Endothelial cell of umbilical vein (primary cell): ENCODE data around the gene CDKL4. TPM values are rescaled to one million over a fixed set of nuclear protein-coding genes. Genes with fewer than 3 reads are reported as not detected.

Experiments used
- BruUV-seq: library from RNA; stranded (reverse); fragments of 400-500 nt; replicated peaks from 2 replicates; lab custom pipeline; 2021; lab: Mats Ljungman, UMichigan
- CTCF ChIA-PET: fragments of 300-600, 350-600 bp; sonication (Branson Sonifier 250); formaldehyde crosslinking; loops from one replicate; lab custom pipeline; 2021; ENCODE audit warnings: antibody characterized with exemption, inconsistent platforms; lab: Charles Lee
- POLR2A ChIA-PET: fragments of 300-600, 350-600 bp; sonication (Branson Sonifier 250); formaldehyde crosslinking; loops from one replicate; lab custom pipeline; 2021; ENCODE audit warnings: antibody characterized with exemption, inconsistent platforms; lab: Charles Lee
- DNase-seq: peaks from one replicate; pipeline ENCODE4 v3.0.0-alpha.2; 2011; ENCODE audit warnings: low read depth, low spot score
- FAIRE-seq: peaks from 2 replicates; lab custom pipeline; 2011; peaks lifted over from hg19 to GRCh38; lab: Jason Lieb, UNC
- H2AFZ ChIP-seq: 2 replicates; pipeline ENCODE4 v1.6.0; 2012; ENCODE audit warnings: low read depth, low read length, control low read depth, inconsistent platforms
- H3K27ac ChIP-seq: 2 replicates; pipeline ENCODE4 v1.5.1; 2011; ENCODE audit warnings: low read depth, mild to moderate bottlenecking, control low read depth, low read length, moderate library complexity; ENCODE audit not compliant: insufficient read depth
- H3K27me3 ChIP-seq, 2 experiments: 2 replicates each; pipeline versions ENCODE4 v1.6.0 to v1.6.1; 2011; ENCODE audit warnings: low read length in 2 of 2, mixed read lengths in 1 of 2; ENCODE audit not compliant: control insufficient read depth in 2 of 2, insufficient read depth in 2 of 2
- H3K36me3 ChIP-seq, 2 experiments: 2 replicates in 1 of 2; 3 replicates in 1 of 2; pipeline ENCODE4 v1.5.1; 2011; ENCODE audit warnings: low read length in 2 of 2, mild to moderate bottlenecking in 1 of 2, moderate library complexity in 1 of 2; ENCODE audit not compliant: control insufficient read depth in 2 of 2, insufficient read depth in 2 of 2; ENCODE audit errors: extremely low read depth in 1 of 2
- H3K4me1 ChIP-seq: 3 replicates; pipeline ENCODE4 v1.5.1; 2011; ENCODE audit warnings: mild to moderate bottlenecking, low read length; ENCODE audit not compliant: control insufficient read depth, insufficient read depth; ENCODE audit errors: extremely low read depth
- H3K4me2 ChIP-seq: 2 replicates; pipeline ENCODE4 v1.6.1; 2011; ENCODE audit warnings: low read length, control low read depth, mixed read lengths; ENCODE audit not compliant: insufficient read depth
- H3K4me3 ChIP-seq, 3 experiments: fragments of 200-600 bp in 1 of 3; sonication (generic), shearing (Covaris generic) in 1 of 3; replicated peaks in 1 of 3; 2 replicates each; pipeline ENCODE4 v1.5.1; 2011 to 2016; ENCODE audit warnings: control low read depth in 3 of 3, low read length in 3 of 3, mild to moderate bottlenecking in 2 of 3, inconsistent platforms in 1 of 3, low read depth in 1 of 3, moderate library complexity in 1 of 3; ENCODE audit not compliant: insufficient read depth in 1 of 3
- H3K79me2 ChIP-seq: 2 replicates; pipeline ENCODE4 v1.6.0; 2012; ENCODE audit warnings: low read length, inconsistent platforms; ENCODE audit not compliant: control insufficient read depth, insufficient read depth
- H3K9ac ChIP-seq: replicated peaks from 2 replicates; pipeline ENCODE3; 2011; ENCODE audit warnings: low read length, control low read depth; ENCODE audit not compliant: insufficient read depth; ENCODE audit errors: extremely low read depth
- H3K9me1 ChIP-seq: replicated peaks from 3 replicates; pipeline ENCODE4 v1.6.0; 2011; ENCODE audit warnings: mild to moderate bottlenecking, low read length; ENCODE audit not compliant: control insufficient read depth, insufficient read depth; ENCODE audit errors: extremely low read depth
- H3K9me3 ChIP-seq: replicated peaks from 2 replicates; pipeline ENCODE4 v1.5.1; 2012; ENCODE audit warnings: low read length, inconsistent platforms; ENCODE audit not compliant: control insufficient read depth, insufficient read depth
- H4K20me1 ChIP-seq: replicated peaks from 2 replicates; pipeline ENCODE3; 2011; ENCODE audit warnings: mild to moderate bottlenecking, low read length; ENCODE audit not compliant: control insufficient read depth, insufficient read depth; ENCODE audit errors: extremely low read depth
- EZH2 ChIP-seq: IDR thresholded peaks from 2 replicates; pipeline ENCODE4 v1.6.1; 2012; ENCODE audit warnings: borderline replicate concordance, low read depth, mild to moderate bottlenecking, moderate library complexity, low read length, inconsistent platforms; ENCODE audit not compliant: severe bottlenecking
- FOS ChIP-seq: IDR thresholded peaks from 2 replicates; pipeline ENCODE4 v1.6.1; 2011; ENCODE audit warnings: mild to moderate bottlenecking, low read length, moderate library complexity, borderline replicate concordance; ENCODE audit not compliant: insufficient read depth
- GATA2 ChIP-seq: IDR thresholded peaks from 2 replicates; pipeline ENCODE4 v1.7.0; 2011; ENCODE audit warnings: low read depth, mild to moderate bottlenecking, moderate library complexity, mixed read lengths, low read length; ENCODE audit not compliant: insufficient read length, insufficient read depth
- JUN ChIP-seq: IDR thresholded peaks from 2 replicates; pipeline ENCODE4 v1.6.1; 2011; ENCODE audit warnings: borderline replicate concordance, low read depth; ENCODE audit not compliant: insufficient read length, insufficient read depth
- MYC ChIP-seq: IDR thresholded peaks from one replicate; pipeline ENCODE4 v1.6.1; 2011; ENCODE audit warnings: mild to moderate bottlenecking, low read depth, low read length
- POLR2A ChIP-seq: IDR thresholded peaks from 2 replicates; pipeline ENCODE4 v1.6.1; 2012; ENCODE audit warnings: low read depth, mild to moderate bottlenecking, control low read depth, low read length
- POLR2AphosphoS5 ChIP-seq: IDR thresholded peaks from 2 replicates; pipeline ENCODE4 v1.6.1; 2012; ENCODE audit warnings: low read depth, mild to moderate bottlenecking, control low read depth, low read length, moderate library complexity; ENCODE audit not compliant: insufficient read depth
- dilution Hi-C: fragments of 300-500 bp; cut with MboI; formaldehyde crosslinking; loops from one replicate; pipeline ENCODE4 v1.15.0; 2019; ENCODE audit warnings: low sequenced_read_pairs; ENCODE audit not compliant: extremely low pct_ligation_motif_present
- intact Hi-C: fragments of 100-400 bp; cut with micrococcal nuclease; formaldehyde crosslinking; loops from one replicate; pipeline ENCODE4 v1.10.0; 2022
- polyA plus RNA-seq, 4 experiments: library from polyadenylated mRNA; depleted of rRNA in 3 of 4; stranded (reverse) in 3 of 4; unstranded in 1 of 4; fragments of >200 nt; gene quantifications; 2 replicates each; pipeline versions ENCODE4 v1.2.1 to v1.2.3, GENCODE V29; 2011 to 2012; ENCODE audit warnings: missing spikeins in 1 of 4
- total RNA-seq: library from RNA; stranded (reverse); gene quantifications from 2 replicates; pipeline ENCODE4 v1.2.3, GENCODE V29; 2021
- TF ChIP-seq, protein P1 (sequence below), 2 donors: IDR thresholded peaks; 1 replicate in 1 of 2; 2 replicates in 1 of 2; pipeline ENCODE4 v1.5.1; 2011; ENCODE audit warnings: low read length in 2 of 2, mild to moderate bottlenecking in 2 of 2, moderate library complexity in 2 of 2, control low read depth in 1 of 2, inconsistent platforms in 1 of 2, low read depth in 1 of 2; ENCODE audit not compliant: insufficient read depth in 1 of 2; ENCODE audit errors: extremely low read depth in 1 of 2
- TF ChIP-seq, protein P2 (sequence below): IDR thresholded peaks from 2 replicates; pipeline ENCODE4 v1.6.1; 2011; ENCODE audit not compliant: insufficient read depth, insufficient read length

The CDKL4 gene
- total and polyA plus RNA-seq, 2 donors (not counting 3 experiments of a cell fraction or from before 2014, with no cell fraction given), result 0.17 to 0.75 TPM

DNA sequence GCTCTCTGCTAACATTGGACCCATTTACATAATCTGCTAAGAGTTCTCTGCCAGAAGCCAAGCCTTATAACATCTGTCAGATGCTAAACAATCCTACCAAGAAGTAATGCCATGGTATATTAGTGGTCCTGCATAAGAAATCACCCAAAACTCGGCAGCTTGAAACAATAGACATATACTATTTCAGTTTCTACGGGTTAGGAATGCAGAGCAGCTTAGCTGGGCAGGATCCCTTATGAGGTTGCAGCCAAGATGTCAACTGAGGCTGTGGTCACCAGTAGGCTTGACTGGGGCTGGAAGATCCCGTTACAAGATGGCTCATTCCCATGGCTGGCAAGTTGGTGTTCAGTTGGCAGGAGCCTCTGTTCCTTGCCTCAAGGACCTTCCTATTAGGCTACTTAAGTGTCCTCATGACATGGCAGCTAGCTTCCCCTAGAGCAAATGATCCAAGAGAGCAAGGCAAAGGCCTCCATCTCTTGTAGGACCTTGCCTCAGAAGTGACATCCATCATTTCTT, 97.8 kb downstream of the CDKL4 start:
- Histone ChIP-seq H3K9ac (no peak overlapping the region), H4K20me1 (no peaks in the 10 kb centered on the region), H3K9me1 (no peaks in the 10 kb centered on the region), H2AFZ (no peak overlapping the region), H3K4me2 (no peak overlapping the region), H3K4me3 (no peak overlapping the region), H3K27ac (no peak overlapping the region), H3K4me1 (no peaks in the 10 kb centered on the region), H3K36me3 (no peaks in the 10 kb centered on the region), H3K9me3 (no peaks in the 10 kb centered on the region), H3K79me2 (no peaks in the 10 kb centered on the region), H3K27me3 (no peaks in the 10 kb centered on the region)
- FAIRE-seq, result no peak
- dilution Hi-C loops (no loop called here), intact Hi-C loops (no loop called here)
- ChIA-PET CTCF (no interaction called here), POLR2A (no interaction called here)
- TF ChIP-seq GATA2, result no peak
- TF ChIP-seq, protein P1, sequence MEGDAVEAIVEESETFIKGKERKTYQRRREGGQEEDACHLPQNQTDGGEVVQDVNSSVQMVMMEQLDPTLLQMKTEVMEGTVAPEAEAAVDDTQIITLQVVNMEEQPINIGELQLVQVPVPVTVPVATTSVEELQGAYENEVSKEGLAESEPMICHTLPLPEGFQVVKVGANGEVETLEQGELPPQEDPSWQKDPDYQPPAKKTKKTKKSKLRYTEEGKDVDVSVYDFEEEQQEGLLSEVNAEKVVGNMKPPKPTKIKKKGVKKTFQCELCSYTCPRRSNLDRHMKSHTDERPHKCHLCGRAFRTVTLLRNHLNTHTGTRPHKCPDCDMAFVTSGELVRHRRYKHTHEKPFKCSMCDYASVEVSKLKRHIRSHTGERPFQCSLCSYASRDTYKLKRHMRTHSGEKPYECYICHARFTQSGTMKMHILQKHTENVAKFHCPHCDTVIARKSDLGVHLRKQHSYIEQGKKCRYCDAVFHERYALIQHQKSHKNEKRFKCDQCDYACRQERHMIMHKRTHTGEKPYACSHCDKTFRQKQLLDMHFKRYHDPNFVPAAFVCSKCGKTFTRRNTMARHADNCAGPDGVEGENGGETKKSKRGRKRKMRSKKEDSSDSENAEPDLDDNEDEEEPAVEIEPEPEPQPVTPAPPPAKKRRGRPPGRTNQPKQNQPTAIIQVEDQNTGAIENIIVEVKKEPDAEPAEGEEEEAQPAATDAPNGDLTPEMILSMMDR (IDR thresholded peaks at IDR 0.05; ENCODE audit: extremely low read depth in 1 of 2, insufficient read depth in 1 of 2, low read depth in 1 of 2, low read length in 2 of 2), result no peak
- TF ChIP-seq, protein P2, sequence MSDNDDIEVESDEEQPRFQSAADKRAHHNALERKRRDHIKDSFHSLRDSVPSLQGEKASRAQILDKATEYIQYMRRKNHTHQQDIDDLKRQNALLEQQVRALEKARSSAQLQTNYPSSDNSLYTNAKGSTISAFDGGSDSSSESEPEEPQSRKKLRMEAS, result no peak
- no peak for TF ChIP-seq JUN
- no peak for DNase-seq
- BruUV-seq, result no TSS peak

DNA sequence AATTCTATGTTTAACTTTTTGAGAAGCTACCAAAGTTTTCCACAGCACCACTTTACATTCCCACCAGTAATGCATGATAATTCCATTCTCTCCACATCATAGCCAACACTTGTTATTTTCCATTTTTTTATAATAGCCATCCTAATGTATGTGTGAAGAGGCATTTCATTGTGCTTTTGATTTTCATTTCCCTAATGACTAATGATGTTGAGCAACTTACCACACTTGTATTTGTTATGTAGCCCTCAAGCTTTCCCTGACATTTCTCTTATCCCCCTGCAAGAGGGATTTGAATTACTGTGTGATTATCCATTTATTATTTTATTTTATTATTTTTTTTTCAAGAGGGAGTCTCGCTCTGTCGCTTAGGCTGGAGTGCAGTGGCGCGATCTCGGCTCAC, 99.4 kb downstream of the CDKL4 start:
- POLR2A ChIA-PET, result no interaction called here
- CTCF ChIA-PET, result no interaction called here
- FAIRE-seq, result no peak

More for the DNA sequence above, 99.4 kb downstream of the CDKL4 start:
- Histone ChIP-seq H3K4me3 (no peak overlapping the region), H3K36me3 (no peaks in the 10 kb centered on the region), H3K27me3 (peaks cover 0 to 3% of the 10 kb centered on the region in 2 experiments), H3K27ac (no peak overlapping the region), H3K9me1 (no peaks in the 10 kb centered on the region), H4K20me1 (no peaks in the 10 kb centered on the region), H3K9me3 (no peaks in the 10 kb centered on the region), H3K4me1 (no peaks in the 10 kb centered on the region), H3K79me2 (no peaks in the 10 kb centered on the region), H3K4me2 (no peak overlapping the region), H3K9ac (no peak overlapping the region), H2AFZ (no peak overlapping the region)
- intact Hi-C loops, result no loop called here
- DNase-seq, result no peak
- TF ChIP-seq GATA2, result no peak
- no peak for TF ChIP-seq POLR2A
- TF ChIP-seq POLR2AphosphoS5, result no peak
- TF ChIP-seq EZH2, result no peak
- TF ChIP-seq MYC, result no peak
- TF ChIP-seq, protein P2, result no peak
- no peak for TF ChIP-seq FOS
- TF ChIP-seq JUN, result no peak
- TF ChIP-seq, protein P1 (IDR thresholded peaks at IDR 0.05; ENCODE audit: extremely low read depth in 1 of 2, insufficient read depth in 1 of 2, low read depth in 1 of 2, low read length in 2 of 2), result no peak
- dilution Hi-C loops, result no loop called here
- no TSS peak for BruUV-seq
